ENCODE results near the gene CSF2RB.

DNA sequence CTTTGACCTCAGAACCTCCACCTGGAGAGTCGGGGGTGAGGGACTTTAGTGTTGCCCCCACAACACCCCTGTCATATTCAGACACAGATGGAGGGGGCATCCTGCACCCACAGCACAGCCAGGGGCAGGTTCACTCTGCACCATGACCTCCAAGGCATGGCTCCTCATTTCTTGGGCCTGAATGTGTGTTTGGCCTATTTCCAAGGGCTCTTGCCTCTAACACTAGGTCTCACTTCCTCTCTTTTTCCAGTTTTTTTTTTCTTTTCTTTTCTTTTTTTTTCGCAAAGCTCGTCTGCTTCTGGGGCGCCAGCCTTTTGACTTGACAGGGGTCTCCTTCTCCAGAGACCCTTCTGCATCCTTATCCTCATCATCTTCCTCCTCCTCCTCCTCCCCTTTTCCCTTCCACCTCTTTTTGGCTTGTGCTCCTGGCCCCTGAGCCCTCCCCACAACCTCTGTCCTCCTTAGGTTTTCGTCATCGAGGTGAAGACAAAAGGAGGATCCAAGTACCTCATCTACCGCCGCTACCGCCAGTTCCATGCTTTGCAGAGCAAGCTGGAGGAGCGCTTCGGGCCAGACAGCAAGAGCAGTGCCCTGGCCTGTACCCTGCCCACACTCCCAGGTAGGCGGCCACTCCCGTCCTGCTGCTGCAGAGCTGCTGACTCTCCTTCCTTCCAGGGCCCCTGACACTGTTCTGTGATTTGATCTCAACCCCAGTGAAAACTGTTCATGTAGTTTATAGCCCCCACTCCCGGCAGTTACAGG lies 48.8 kb upstream of the CSF2RB start:
- TF ChIP-seq NR2F1 (conservative IDR thresholded peaks at IDR 0.05) (no peak), STAT1 (conservative IDR thresholded peaks at IDR 0.05) (no peak), MXI1 (IDR thresholded peaks at IDR 0.05; ENCODE audit: low read depth, low read length) (no peak), KDM1A (IDR thresholded peaks at IDR 0.05; ENCODE audit: borderline replicate concordance) (no peak), USF1 (IDR thresholded peaks at IDR 0.05; ENCODE audit: borderline replicate concordance, extremely low read length, insufficient read depth, low read depth, low read length) (no peak), BMI1 (IDR thresholded peaks at IDR 0.05; ENCODE audit: borderline replicate concordance) (no peak), BACH1 (IDR thresholded peaks at IDR 0.05; ENCODE audit: borderline replicate concordance) (no peak), POLR2A (IDR thresholded peaks at IDR 0.05; ENCODE audit: low read depth, low read length) (no peak), HDAC2 (IDR thresholded peaks at IDR 0.05) (no peak), FOXK2 (IDR thresholded peaks at IDR 0.05) (no peak)
- TF ChIP-seq, protein P1, sequence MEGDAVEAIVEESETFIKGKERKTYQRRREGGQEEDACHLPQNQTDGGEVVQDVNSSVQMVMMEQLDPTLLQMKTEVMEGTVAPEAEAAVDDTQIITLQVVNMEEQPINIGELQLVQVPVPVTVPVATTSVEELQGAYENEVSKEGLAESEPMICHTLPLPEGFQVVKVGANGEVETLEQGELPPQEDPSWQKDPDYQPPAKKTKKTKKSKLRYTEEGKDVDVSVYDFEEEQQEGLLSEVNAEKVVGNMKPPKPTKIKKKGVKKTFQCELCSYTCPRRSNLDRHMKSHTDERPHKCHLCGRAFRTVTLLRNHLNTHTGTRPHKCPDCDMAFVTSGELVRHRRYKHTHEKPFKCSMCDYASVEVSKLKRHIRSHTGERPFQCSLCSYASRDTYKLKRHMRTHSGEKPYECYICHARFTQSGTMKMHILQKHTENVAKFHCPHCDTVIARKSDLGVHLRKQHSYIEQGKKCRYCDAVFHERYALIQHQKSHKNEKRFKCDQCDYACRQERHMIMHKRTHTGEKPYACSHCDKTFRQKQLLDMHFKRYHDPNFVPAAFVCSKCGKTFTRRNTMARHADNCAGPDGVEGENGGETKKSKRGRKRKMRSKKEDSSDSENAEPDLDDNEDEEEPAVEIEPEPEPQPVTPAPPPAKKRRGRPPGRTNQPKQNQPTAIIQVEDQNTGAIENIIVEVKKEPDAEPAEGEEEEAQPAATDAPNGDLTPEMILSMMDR (IDR thresholded peaks at IDR 0.05 in 2 of 3, conservative IDR thresholded peaks at IDR 0.05 in 1 of 3; ENCODE audit: control insufficient read depth in 2 of 3, extremely low read depth in 1 of 3, insufficient read depth in 1 of 3, low read depth in 3 of 3, low read length in 3 of 3), result no peak
- TF ChIP-seq, protein P2, sequence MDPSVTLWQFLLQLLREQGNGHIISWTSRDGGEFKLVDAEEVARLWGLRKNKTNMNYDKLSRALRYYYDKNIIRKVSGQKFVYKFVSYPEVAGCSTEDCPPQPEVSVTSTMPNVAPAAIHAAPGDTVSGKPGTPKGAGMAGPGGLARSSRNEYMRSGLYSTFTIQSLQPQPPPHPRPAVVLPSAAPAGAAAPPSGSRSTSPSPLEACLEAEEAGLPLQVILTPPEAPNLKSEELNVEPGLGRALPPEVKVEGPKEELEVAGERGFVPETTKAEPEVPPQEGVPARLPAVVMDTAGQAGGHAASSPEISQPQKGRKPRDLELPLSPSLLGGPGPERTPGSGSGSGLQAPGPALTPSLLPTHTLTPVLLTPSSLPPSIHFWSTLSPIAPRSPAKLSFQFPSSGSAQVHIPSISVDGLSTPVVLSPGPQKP (IDR thresholded peaks at IDR 0.05; ENCODE audit: low read depth, low read length), result no peak

All from GM12878 (cell line).